Activated T-helper 1 cell treated with anti-CD3 and anti-CD28 coated beads, Interleukin-12 subunit alpha, Interleukin-12 subunit beta, Interleukin-2, Interleukin-4 antibody, amounts not matched to agents 30 ng/mL and 10 ng/mL and 1 ng/mL, durations not matched to agents 14 hours and 24 hours and 36 hours (primary cell): ENCODE results near the gene KLHL35. TPM values are rescaled to one million over a fixed set of nuclear protein-coding genes. Genes with fewer than 3 reads are reported as not detected.
"Not testable (repeated sequence)": the region's sequence is repeated elsewhere in the genome, so short reads cannot be mapped to it uniquely, and the experiment has no call there.

ENCODE experiments used
- DNase-seq: peaks from one replicate; pipeline ENCODE4 v3.0.0; 2021; ENCODE audit warnings: low spot score
- H3K27ac Mint-ChIP-seq: one replicate; pipeline ENCODE4 v1.8.0; 2021; ENCODE audit warnings: mild to moderate bottlenecking, mixed read lengths
- H3K27me3 Mint-ChIP-seq: one replicate; pipeline ENCODE4 v1.8.0; 2022; ENCODE audit warnings: mild to moderate bottlenecking, moderate library complexity, mixed read lengths; ENCODE audit not compliant: insufficient read depth
- H3K36me3 Mint-ChIP-seq: one replicate; pipeline ENCODE4 v1.8.0; 2021; ENCODE audit warnings: low read depth, mixed read lengths
- H3K4me1 Mint-ChIP-seq: one replicate; pipeline ENCODE4 v1.8.0; 2021; ENCODE audit warnings: low read depth, mixed read lengths
- H3K4me3 Mint-ChIP-seq: one replicate; pipeline ENCODE4 v1.8.0; 2021; ENCODE audit warnings: mild to moderate bottlenecking, moderate library complexity, mixed read lengths
- H3K9me3 Mint-ChIP-seq: one replicate; pipeline ENCODE4 v1.8.0; 2021; ENCODE audit warnings: mixed read lengths
- intact Hi-C: fragments of 100-400 bp; cut with micrococcal nuclease; formaldehyde crosslinking; loops from one replicate; pipeline ENCODE4 v1.15.1; 2024
- total RNA-seq: library from RNA; stranded (reverse); gene quantifications from 2 replicates; pipeline ENCODE4 v1.2.3, GENCODE V29; 2022

Gene KLHL35
- total RNA-seq, 1 donor from 2014 or later = 2.5 TPM

DNA sequence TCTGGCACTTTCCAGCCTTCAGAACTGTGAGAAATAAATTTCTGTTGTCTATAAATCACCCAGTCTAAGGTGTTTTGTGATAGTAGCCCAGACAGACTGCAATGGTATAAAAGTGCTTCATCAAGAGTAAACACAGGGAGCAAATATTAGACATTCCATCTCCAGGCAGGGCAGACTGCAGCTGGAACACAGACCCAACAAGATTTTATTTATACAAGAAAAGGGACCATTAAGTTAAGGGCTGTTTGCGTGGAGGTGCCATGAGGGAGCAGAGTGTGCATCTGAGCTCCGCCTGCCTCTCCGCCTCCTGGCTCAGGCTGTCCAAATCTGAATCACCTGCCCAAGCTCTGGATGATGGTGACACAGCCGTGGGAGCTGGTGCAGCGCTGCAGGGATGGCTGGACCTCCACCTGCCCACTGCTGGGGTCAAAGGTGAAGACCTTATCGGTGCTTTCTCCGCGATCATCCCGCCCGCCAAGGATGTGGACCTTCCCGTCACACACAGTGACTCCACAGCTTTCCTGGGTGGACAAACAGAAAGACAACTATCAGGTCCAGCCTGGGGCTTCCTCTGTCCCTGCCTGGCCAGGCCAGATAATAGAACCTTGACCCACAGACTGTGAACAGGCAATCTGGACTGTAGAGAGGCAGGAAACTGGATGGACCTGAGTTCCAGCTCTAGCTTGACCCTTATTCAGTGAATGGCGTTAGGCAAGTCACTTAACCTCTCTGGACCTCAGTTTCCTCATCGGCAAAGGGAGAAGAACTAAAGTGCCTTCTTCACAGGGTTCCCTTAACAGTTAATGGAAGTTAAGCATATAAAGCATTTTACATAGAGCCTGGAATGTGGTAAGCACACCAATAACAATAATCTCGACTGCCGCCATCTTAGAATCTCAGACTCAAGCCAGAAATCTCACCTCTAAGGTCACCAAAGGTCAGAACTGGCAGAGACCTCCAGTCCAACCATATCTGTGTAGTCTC, 10.5 kb downstream of the KLHL35 start:
- H3K27ac Mint-ChIP-seq = no peak overlapping the region
- no peaks in the 10 kb centered on the region for H3K4me1 Mint-ChIP-seq
- intact Hi-C loops = no loop called here
- peaks cover 8% of the 10 kb centered on the region for H3K27me3 Mint-ChIP-seq
- H3K36me3 Mint-ChIP-seq = peaks cover 8% of the 10 kb centered on the region
- DNase-seq = no peak
- no peaks in the 10 kb centered on the region for H3K9me3 Mint-ChIP-seq
- H3K4me3 Mint-ChIP-seq = no peak overlapping the region

DNA sequence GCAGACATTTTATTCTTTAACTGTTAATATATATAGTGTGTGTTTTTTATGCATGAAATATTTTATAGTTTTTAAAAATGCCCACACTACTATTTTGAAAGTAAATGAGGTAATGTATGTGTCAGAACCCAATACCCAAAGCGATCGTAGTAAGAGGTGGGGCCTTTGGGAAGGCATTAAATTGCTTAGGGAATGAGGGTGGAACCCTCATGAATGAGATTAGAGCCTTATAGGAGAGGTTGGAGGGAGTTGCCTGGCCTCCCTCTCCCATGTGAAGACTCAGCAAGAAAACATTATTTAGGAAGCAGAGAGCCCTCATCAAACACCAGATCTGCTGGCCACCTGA, 11.1 kb downstream of the KLHL35 start:
- no peaks in the 10 kb centered on the region for H3K9me3 Mint-ChIP-seq
- peaks cover 9% of the 10 kb centered on the region for H3K36me3 Mint-ChIP-seq
- no peak overlapping the region for H3K27ac Mint-ChIP-seq
- H3K4me1 Mint-ChIP-seq = no peaks in the 10 kb centered on the region
- peaks cover 3% of the 10 kb centered on the region for H3K27me3 Mint-ChIP-seq
- no peak overlapping the region for H3K4me3 Mint-ChIP-seq
- no peak for DNase-seq
- intact Hi-C loops = no loop called here

- intact Hi-C loops = no loop called here
- no peak overlapping the region for H3K27ac Mint-ChIP-seq
- no peaks in the 10 kb centered on the region for H3K9me3 Mint-ChIP-seq
- H3K36me3 Mint-ChIP-seq = peaks cover 12% of the 10 kb centered on the region
- H3K4me3 Mint-ChIP-seq = no peak overlapping the region
- no peak for DNase-seq
- no peaks in the 10 kb centered on the region for H3K4me1 Mint-ChIP-seq
- H3K27me3 Mint-ChIP-seq = no peaks in the 10 kb centered on the region
Observed at GRCh38 chr11:75421035-75421602, 11.9 kb downstream of the KLHL35 start.

GRCh38 chr11:75420224-75421034, 12.6 kb downstream of the KLHL35 start:
- H3K4me3 Mint-ChIP-seq = no peak overlapping the region
- peaks cover 12% of the 10 kb centered on the region for H3K36me3 Mint-ChIP-seq
- no peak for DNase-seq
- H3K27me3 Mint-ChIP-seq = no peaks in the 10 kb centered on the region
- no peak overlapping the region for H3K27ac Mint-ChIP-seq
- H3K4me1 Mint-ChIP-seq = no peaks in the 10 kb centered on the region
- H3K9me3 Mint-ChIP-seq = no peaks in the 10 kb centered on the region
- intact Hi-C loops = no loop called here

GRCh38 chr11:75413864-75414263, 19.1 kb downstream of the KLHL35 start:
- intact Hi-C loops = no loop called here
- Mint-ChIP-seq H3K27ac (no peak overlapping the region), H3K36me3 (peaks cover 12% of the 10 kb centered on the region), H3K27me3 (no peaks in the 10 kb centered on the region), H3K4me1 (no peaks in the 10 kb centered on the region), H3K9me3 (no peaks in the 10 kb centered on the region), H3K4me3 (no peak overlapping the region)
- no peak for DNase-seq

DNA sequence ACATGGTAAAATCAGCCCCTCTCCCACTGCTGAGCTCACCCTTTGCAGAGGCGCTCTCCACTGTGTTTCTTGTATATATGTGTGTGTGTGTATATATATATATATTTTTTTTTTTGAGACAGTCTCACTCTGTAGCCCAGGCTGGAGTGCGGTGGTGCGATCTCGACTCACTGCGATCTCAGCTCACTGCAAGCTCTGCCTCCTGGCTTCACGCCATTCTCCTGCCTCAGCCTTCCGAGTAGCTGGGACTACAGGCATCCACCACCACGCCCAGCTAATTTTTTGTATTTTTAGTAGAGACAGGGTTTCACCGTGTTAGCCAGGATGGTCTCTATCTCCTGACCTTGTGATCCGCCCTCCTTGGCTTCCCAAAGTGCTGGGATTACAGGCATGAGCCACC, 19.9 kb downstream of the KLHL35 start:
- H3K27ac Mint-ChIP-seq, H3K27me3 Mint-ChIP-seq, H3K9me3 Mint-ChIP-seq: not testable (repeated sequence)

GRCh38 chr11:75409971-75410370, 23.0 kb downstream of the KLHL35 start:
- Mint-ChIP-seq H3K4me1 (peaks cover 13% of the 10 kb centered on the region), H3K36me3 (peaks cover 31% of the 10 kb centered on the region)
- H3K4me3 Mint-ChIP-seq, intact Hi-C loops, H3K27me3 Mint-ChIP-seq, H3K9me3 Mint-ChIP-seq, H3K27ac Mint-ChIP-seq, DNase-seq: not testable (repeated sequence)

More for the DNA sequence above, 19.9 kb downstream of the KLHL35 start:
- H3K4me3 Mint-ChIP-seq, DNase-seq, intact Hi-C loops, H3K4me1 Mint-ChIP-seq: not testable (repeated sequence)
- peaks cover 16% of the 10 kb centered on the region for H3K36me3 Mint-ChIP-seq

DNA sequence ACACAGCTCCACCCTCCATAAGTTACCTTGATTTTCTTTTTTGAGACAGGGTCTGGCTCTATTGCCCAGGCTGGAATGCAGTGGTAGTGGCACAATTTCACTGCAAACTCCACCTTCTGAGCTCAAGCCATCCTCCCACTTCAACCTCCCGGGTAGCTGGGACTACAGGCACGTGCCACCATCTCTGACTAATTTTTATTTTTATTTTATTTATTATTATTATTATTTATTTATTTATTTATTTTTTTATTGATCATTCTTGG, 24.1 kb downstream of the KLHL35 start:
- Mint-ChIP-seq H3K9me3 (no peaks in the 10 kb centered on the region), H3K27ac (no peak overlapping the region), H3K4me3 (no peak overlapping the region), H3K4me1 (peaks cover 22% of the 10 kb centered on the region), H3K27me3 (no peaks in the 10 kb centered on the region), H3K36me3 (peaks cover 41% of the 10 kb centered on the region)
- intact Hi-C loops = loop anchor here (1.0 kb wide), 1 partner anchor 10 kb away; the partner anchor contains the start of gene RPS3
- DNase-seq = no peak

DNA sequence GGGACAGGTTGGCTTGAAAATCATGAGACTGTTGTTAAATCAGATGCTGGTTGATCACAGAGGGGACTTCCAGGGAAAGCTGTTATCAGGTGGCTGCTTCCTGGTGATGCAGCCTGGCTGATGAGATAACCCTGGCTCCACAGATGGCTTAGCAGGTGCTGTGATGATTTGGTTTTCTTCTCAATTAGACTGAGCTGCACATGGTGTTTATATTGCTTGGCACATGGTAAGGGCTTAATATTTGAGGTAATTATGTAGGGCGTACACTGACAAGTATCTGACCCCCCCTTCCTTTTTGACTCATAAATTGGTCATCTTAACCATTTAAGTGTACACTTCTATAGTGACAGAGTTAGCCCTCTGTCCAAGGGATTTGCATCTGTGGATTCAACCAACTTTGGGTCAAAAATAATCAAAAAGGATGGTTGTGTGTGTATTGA, 26.6 kb downstream of the KLHL35 start:
- peaks cover 62% of the 10 kb centered on the region for H3K36me3 Mint-ChIP-seq
- no peak for DNase-seq
- intact Hi-C loops = no loop called here
- no peaks in the 10 kb centered on the region for H3K27me3 Mint-ChIP-seq
- H3K27ac Mint-ChIP-seq = no peak overlapping the region
- H3K4me3 Mint-ChIP-seq = no peak overlapping the region
- H3K9me3 Mint-ChIP-seq = no peaks in the 10 kb centered on the region
- peaks cover 47% of the 10 kb centered on the region for H3K4me1 Mint-ChIP-seq

DNA sequence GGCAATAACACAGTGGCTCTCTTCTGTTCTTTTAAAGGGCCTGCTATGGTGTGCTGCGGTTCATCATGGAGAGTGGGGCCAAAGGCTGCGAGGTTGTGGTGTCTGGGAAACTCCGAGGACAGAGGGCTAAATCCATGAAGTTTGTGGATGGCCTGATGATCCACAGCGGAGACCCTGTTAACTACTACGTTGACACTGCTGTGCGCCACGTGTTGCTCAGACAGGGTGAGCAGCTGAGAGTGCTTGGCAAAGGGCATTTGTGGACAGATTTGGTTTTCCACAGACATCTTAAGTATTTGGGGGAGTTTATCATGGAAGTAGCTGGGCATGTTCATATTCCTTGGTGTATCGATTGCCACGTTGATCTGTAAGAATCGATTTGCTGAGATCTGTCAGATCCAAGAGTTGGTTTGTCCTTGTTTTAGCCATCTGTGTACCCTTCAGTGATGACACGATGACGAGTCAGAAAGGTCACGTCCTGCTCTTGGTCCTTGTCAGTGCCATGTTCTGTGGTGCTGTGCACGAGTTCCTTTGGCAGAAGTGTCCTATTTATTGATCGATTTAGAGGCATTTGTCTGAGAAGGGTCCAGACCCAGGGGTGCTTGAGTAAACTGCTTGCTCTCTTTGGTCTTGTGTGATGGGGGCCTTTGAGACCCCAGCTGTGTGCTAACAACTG, 28.9 kb downstream of the KLHL35 start:
- intact Hi-C loops = no loop called here
- peaks cover 81% of the 10 kb centered on the region for H3K36me3 Mint-ChIP-seq
- H3K4me3 Mint-ChIP-seq = peak overlapping the region; percentile 20
- peaks cover 63% of the 10 kb centered on the region for H3K4me1 Mint-ChIP-seq
- H3K9me3 Mint-ChIP-seq = no peaks in the 10 kb centered on the region
- peak overlapping the region; percentile 42 for H3K27ac Mint-ChIP-seq
- no peak for DNase-seq
- no peaks in the 10 kb centered on the region for H3K27me3 Mint-ChIP-seq

GRCh38 chr11:75403037-75403436, 30.0 kb downstream of the KLHL35 start:
- Mint-ChIP-seq H3K27ac (peak overlapping the region; percentile 68), H3K4me1 (peaks cover 65% of the 10 kb centered on the region), H3K4me3 (peak overlapping the region; percentile 99), H3K27me3 (no peaks in the 10 kb centered on the region), H3K36me3 (peaks cover 76% of the 10 kb centered on the region), H3K9me3 (no peaks in the 10 kb centered on the region)
- no peak for DNase-seq
- intact Hi-C loops = no loop called here

GRCh38 chr11:75402002-75402773, 30.8 kb downstream of the KLHL35 start:
- intact Hi-C loops = no loop called here
- peaks cover 72% of the 10 kb centered on the region for H3K36me3 Mint-ChIP-seq

More at GRCh38 chr11:75402002-75402773, 30.8 kb downstream of the KLHL35 start:
- H3K9me3 Mint-ChIP-seq = no peaks in the 10 kb centered on the region
- peaks cover 61% of the 10 kb centered on the region for H3K4me1 Mint-ChIP-seq
- H3K27ac Mint-ChIP-seq = peak overlapping the region; percentile 76
- H3K27me3 Mint-ChIP-seq = no peaks in the 10 kb centered on the region
- no peak for DNase-seq
- H3K4me3 Mint-ChIP-seq = peak overlapping the region; percentile 99
